GM08714 (cell line): ENCODE results near the gene ADAMTS12.
"Not testable (repeated sequence)": the region's sequence is repeated elsewhere in the genome, so short reads cannot be mapped to it uniquely, and the experiment has no call there.

ENCODE experiments used
- H3K4me3 ChIP-seq: fragments of 200-500 bp; sonication (Bioruptor generic); 2 replicates; pipeline ENCODE4 v1.5.1; 2014; ENCODE audit warnings: mild to moderate bottlenecking, low read length, inconsistent platforms
- ZNF274 ChIP-seq: IDR thresholded peaks from 2 replicates; pipeline ENCODE4 v1.6.1; 2012; ENCODE audit warnings: mild to moderate bottlenecking, low read depth, low read length

The ADAMTS12 gene

DNA sequence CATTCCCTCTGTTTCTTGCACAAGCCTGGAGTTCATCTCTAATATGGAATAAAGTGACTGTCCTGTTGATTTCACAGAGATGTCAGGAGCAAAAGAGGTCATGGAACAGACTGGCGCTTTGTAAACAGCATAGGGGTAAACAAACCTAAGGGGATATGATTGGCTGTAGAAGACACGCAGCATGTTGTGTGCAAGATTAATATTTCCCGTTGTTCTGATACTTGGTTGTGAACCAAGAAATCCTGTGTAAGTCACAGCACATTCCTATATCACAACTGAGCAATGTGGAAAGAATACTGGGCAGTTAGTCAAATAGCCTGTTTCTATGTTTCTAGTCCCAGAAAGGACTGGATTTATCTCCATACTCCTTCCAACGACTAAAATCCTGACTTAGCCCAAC lies 3.2 kb downstream of the ADAMTS12 start:
- no peak for TF ChIP-seq ZNF274
- H3K4me3 ChIP-seq = no peak overlapping the region

GRCh38 chr5:33887268-33887667 lies 4.5 kb downstream of the ADAMTS12 start:
- H3K4me3 ChIP-seq = no peak overlapping the region
- TF ChIP-seq ZNF274 = no peak

DNA sequence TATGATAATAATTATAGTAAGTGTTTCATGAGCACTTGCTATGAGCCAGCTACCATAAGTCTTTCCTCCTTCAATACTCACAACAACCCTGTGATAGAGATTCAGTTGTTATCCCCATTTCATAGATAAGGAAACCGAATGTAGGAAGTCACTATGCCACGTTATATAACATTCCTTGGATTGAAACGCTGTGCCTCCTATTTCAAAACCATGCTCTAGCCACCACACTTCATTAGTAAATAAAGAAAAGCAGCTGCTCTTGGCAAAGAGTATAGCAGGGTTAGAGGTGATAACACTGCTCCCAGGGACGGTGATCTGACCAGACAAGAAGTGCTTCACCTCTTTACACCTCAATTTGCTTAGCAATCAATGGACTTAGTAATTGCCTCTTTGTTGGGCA lies 5.5 kb downstream of the ADAMTS12 start:
- no peak overlapping the region for H3K4me3 ChIP-seq
- no peak for TF ChIP-seq ZNF274

DNA sequence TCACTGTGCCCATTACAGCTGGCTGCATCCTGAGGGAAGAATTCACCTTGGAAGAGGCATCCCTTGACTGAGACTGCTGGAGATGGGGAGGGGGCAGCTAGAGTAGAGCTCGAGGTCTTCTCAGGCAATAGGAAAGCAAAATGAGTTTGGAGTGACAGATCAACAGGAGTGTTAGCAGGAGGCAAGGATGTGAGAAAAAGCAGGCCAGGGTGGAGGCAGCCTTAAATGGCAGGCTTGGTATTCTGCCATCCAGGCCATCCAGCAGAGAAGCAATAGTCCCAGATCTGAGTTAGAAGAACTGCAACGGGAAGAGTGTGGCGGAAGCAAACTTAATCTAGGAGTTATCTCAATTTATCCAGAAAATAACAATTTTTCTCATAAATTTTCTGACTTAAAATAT lies 6.1 kb downstream of the ADAMTS12 start:
- no peak overlapping the region for H3K4me3 ChIP-seq
- TF ChIP-seq ZNF274 = no peak

DNA sequence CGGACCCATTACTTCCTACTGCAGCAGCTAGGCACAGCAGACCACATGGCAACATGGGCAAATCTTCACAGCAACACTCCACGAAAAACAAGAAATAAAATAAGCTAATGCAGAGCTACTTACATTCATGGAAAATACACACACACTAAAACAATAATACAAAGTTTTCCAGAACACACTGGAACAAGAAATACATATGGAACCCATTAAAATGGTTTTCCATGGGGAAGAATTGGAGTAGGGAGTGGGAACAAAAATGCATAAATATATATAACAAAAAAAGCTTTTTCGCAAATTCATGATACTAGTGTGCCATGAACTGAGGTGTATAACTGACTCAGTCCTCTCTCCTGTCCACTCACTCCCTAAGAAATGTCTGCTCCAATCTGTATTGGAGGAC lies 8.3 kb downstream of the ADAMTS12 start:
- no peak for TF ChIP-seq ZNF274
- H3K4me3 ChIP-seq = no peak overlapping the region

- no peak overlapping the region for H3K4me3 ChIP-seq
- no peak for TF ChIP-seq ZNF274
Observed at GRCh38 chr5:33880319-33880718, 11.5 kb downstream of the ADAMTS12 start.

GRCh38 chr5:33877449-33877848 lies 14.3 kb downstream of the ADAMTS12 start:
- no peak overlapping the region for H3K4me3 ChIP-seq
- TF ChIP-seq ZNF274 = no peak

GRCh38 chr5:33867241-33867640 lies 24.5 kb downstream of the ADAMTS12 start:
- no peak for TF ChIP-seq ZNF274
- no peak overlapping the region for H3K4me3 ChIP-seq

DNA sequence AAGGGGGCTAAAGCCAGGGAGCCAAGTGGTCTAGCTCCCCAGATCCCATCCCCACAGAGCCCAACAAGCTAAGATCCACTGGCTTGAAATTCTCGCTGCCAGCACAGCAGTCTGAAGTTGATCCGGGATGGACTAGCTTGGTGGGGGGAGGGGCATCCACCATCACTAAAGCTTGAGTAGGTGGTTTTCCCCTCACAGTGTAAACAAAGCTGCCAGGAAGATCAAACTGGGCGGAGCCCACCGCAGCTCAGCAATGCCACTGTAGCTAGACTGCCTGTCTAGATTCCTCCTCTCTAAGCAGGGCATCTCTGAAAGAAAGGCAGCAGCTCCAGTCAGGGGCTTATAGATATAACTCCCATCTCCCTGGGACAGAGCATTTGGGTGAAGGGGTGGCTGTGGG lies 32.6 kb downstream of the ADAMTS12 start:
- H3K4me3 ChIP-seq = not testable (repeated sequence)

DNA sequence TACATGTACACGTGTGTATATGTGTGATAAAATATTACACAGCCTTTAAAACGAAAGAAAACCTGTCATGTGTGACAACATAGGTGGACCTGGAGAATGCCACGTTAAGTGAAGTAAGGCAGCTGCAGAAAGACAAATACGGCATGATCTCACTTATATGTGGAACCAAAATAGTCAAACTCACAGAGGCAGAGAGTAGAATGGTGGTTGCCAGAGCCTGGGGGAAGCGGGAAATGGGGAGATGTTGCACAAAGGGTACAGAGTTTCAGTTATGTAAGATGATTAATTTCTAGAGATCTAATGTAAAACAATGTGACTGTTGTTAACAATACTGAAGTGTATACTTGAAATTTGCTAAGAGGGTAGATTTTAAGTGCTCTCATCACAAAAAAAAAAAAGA lies 34.8 kb downstream of the ADAMTS12 start:
- TF ChIP-seq ZNF274 = no peak
- no peak overlapping the region for H3K4me3 ChIP-seq

DNA sequence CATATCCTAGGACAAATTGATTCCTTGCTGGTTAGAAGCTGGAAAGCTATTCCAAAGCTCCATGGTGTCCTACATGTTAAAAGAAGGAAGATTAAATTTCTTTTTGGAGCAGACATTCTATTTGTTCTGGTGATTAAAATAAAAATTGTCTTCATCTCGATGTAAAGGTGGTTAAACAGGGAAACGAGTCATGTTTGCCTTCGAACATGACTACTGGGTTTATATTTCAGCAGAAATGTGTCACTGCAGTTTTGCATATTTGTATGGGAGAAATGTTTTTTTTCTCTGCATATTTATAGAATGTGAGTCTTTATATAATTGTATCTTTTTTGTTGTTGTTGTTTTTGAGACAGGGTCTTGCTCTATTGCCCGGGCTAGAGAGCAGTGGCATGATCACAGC lies 36.4 kb downstream of the ADAMTS12 start:
- no peak overlapping the region for H3K4me3 ChIP-seq
- no peak for TF ChIP-seq ZNF274

DNA sequence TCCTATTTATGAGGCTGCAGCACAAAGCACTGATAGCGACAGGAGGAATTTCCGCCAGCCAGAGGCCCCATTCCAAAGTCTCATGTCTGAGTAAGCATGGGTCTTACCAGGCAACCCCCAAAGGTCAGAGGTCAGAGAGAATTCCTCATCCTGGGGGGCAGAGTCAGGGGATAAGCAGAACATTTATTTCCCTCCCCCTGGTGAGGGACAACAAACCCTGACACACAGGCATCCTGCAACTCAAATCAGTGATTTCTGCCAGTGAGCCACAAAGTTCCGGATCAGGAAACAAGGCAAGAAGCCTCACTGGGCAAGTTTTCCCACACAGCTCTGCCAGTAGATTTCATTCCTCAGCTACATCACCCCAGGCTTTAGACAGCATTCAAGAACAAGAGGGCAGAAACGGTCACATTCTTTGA lies 37.0 kb downstream of the ADAMTS12 start:
- H3K4me3 ChIP-seq = no peak overlapping the region
- no peak for TF ChIP-seq ZNF274

- no peak overlapping the region for H3K4me3 ChIP-seq
- TF ChIP-seq ZNF274 = no peak
Observed at GRCh38 chr5:33852837-33853236, 39.0 kb downstream of the ADAMTS12 start.

DNA sequence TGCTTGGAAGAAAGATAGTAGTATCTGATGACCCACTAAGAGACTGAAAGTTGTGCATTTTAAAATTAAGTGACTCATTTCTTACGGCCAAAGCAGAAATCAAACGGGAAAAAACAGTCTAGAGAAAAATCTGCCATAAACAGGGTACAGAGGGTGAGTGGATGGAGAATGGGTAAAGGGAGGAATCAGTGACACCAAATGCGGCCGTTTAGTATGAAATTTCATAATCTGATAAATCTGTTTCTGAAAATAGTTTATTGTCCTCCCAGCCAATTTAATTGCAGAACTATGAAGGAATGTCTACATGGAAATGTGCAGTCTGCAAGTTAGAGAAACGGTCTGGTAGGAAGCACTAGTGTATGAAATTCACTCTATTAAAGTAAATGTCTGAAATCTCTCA lies 39.5 kb downstream of the ADAMTS12 start:
- no peak overlapping the region for H3K4me3 ChIP-seq
- TF ChIP-seq ZNF274 = no peak

DNA sequence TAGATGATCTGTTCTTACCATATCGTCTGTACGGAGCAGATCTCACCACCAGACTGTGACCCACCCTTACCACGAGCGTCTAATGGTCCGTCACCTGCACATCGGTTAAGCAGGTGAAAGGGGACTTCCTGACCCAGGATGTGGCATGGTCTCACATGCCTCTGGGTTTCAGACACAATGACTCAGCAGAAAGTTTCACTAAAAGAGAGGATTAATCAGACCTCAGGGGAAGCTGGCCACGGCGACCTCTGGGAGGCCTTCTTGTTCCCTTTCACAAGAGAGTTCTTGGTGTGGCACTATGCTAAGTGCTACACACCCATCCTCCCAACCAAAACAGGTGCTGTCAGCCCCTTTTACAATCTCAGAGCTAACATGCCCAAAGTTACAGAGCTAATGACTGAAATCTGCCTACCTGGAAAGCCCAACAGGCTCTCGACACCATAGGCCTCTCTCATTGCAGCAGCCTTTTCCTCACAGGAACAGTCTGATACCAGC lies 41.6 kb downstream of the ADAMTS12 start:
- TF ChIP-seq ZNF274 = no peak
- no peak overlapping the region; the same call in 1 of the 2 replicates for H3K4me3 ChIP-seq

- TF ChIP-seq ZNF274 = no peak
- no peak overlapping the region for H3K4me3 ChIP-seq
Observed at GRCh38 chr5:33848554-33848953, 43.2 kb downstream of the ADAMTS12 start.
